ENCODE measurements around the gene HMCES.
"Not testable (repeated sequence)": the region's sequence is repeated elsewhere in the genome, so short reads cannot be mapped to it uniquely, and the experiment has no call there.

HMCES gene

GRCh38 chr3:129257609-129258008 is 21.1 kb upstream of the HMCES start:
- no peak for DNase-seq (ENCODE audit: low read depth)

GRCh38 chr3:129259612-129260477 is 18.8 kb upstream of the HMCES start:
- DNase-seq (ENCODE audit: low read depth) = no peak

GRCh38 chr3:129260606-129261005 is 18.1 kb upstream of the HMCES start:
- no peak for DNase-seq (ENCODE audit: low read depth)

GRCh38 chr3:129261894-129262293 is 16.8 kb upstream of the HMCES start:
- no peak for DNase-seq (ENCODE audit: low read depth)

- DNase-seq (ENCODE audit: low read depth) = no peak
These were observed 15.3 kb upstream of the HMCES start for GRCh38 chr3:129263161-129263910.

GRCh38 chr3:129264994-129265393 is 13.7 kb upstream of the HMCES start:
- not testable (repeated sequence) for DNase-seq (ENCODE audit: low read depth)

GRCh38 chr3:129266651-129267050 is 12.0 kb upstream of the HMCES start:
- DNase-seq (ENCODE audit: low read depth) = no peak

- no peak for DNase-seq (ENCODE audit: low read depth)
These were observed 10.3 kb upstream of the HMCES start for GRCh38 chr3:129268396-129268795.

GRCh38 chr3:129271674-129272073 is 7.0 kb upstream of the HMCES start:
- DNase-seq (ENCODE audit: low read depth) = no peak

- DNase-seq (ENCODE audit: low read depth) = no peak
These were observed 2.3 kb upstream of the HMCES start for GRCh38 chr3:129276385-129276784.

- DNase-seq (ENCODE audit: low read depth) = no peak
These were observed 820 bp upstream of the HMCES start for GRCh38 chr3:129277829-129278271.

GRCh38 chr3:129278966-129279906 is 566 bp downstream of the HMCES start:
- DNase-seq (ENCODE audit: low read depth) = peak; percentile 46

- DNase-seq (ENCODE audit: low read depth) = no peak
These were observed 1.5 kb downstream of the HMCES start for GRCh38 chr3:129280183-129280582.

- no peak for DNase-seq (ENCODE audit: low read depth)
These were observed 3.1 kb downstream of the HMCES start for GRCh38 chr3:129281726-129282125.

- no peak for DNase-seq (ENCODE audit: low read depth)
These were observed 4.2 kb downstream of the HMCES start for GRCh38 chr3:129282727-129283327.

GRCh38 chr3:129286081-129286480 is 7.4 kb downstream of the HMCES start:
- no peak for DNase-seq (ENCODE audit: low read depth)

GRCh38 chr3:129288446-129288845 is 9.8 kb downstream of the HMCES start:
- no peak for DNase-seq (ENCODE audit: low read depth)

GRCh38 chr3:129289201-129289921 is 10.7 kb downstream of the HMCES start:
- no peak for DNase-seq (ENCODE audit: low read depth)

- no peak for DNase-seq (ENCODE audit: low read depth)
These were observed 12.7 kb downstream of the HMCES start for GRCh38 chr3:129291236-129291886.

GRCh38 chr3:129295286-129295685 is 16.6 kb downstream of the HMCES start:
- DNase-seq (ENCODE audit: low read depth) = no peak
